ENCODE measurements around the gene NOVA1.

NOVA1 gene

DNA sequence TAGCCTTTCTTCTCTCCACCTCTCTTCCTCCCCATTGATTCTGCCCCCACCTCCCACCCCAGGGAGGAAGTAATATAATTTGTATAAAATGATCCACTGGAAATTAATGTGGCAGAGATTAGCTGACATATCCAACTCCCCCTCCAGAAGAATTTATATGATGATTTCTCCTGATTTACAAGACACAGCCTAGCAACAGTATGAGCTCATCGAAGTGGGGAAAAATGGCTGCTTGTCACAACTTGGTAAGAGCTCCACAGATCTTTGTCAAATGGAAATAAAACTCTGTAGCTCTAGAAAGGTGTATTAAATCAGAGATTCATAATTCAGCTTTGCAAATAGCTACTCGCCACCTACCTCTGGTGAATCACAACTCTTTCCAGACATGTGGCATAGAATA lies 195.7 kb downstream of the NOVA1 start:
- DNase-seq (ENCODE audit: low read depth) = no peak
- no peak overlapping the region for H3K4me3 ChIP-seq (replicated peaks; ENCODE audit: low read depth, low read length)
- no peak for TF ChIP-seq CTCF (IDR thresholded peaks at IDR 0.05; ENCODE audit: low read length, missing control alignments)

GRCh38 chr14:26401179-26401968 lies 196.5 kb downstream of the NOVA1 start:
- H3K4me3 ChIP-seq (replicated peaks; ENCODE audit: low read depth, low read length) = no peak overlapping the region
- no peak for TF ChIP-seq CTCF (IDR thresholded peaks at IDR 0.05; ENCODE audit: low read length, missing control alignments)
- no peak for DNase-seq (ENCODE audit: low read depth)

DNA sequence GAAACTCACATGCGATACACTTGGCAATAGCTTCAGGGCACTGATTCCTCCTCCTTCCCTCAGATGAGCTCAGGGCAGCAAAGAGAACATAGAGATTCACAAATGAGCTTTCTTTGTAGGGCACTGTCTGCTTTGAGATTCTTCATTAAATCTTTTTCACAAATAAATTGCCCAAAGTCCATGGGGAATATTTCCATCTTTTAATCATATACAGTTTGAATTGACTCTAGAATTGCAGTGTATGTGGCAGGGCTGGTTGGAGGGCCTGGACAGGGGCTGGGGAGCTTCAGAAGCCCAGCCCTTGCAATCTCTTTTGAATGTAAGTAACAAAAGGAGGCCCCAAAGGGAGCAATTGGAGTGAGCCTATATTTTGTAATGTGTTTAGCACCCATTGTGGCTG lies 197.5 kb downstream of the NOVA1 start:
- no peak for DNase-seq (ENCODE audit: low read depth)
- H3K4me3 ChIP-seq (replicated peaks; ENCODE audit: low read depth, low read length) = no peak overlapping the region
- no peak for TF ChIP-seq CTCF (IDR thresholded peaks at IDR 0.05; ENCODE audit: low read length, missing control alignments)

DNA sequence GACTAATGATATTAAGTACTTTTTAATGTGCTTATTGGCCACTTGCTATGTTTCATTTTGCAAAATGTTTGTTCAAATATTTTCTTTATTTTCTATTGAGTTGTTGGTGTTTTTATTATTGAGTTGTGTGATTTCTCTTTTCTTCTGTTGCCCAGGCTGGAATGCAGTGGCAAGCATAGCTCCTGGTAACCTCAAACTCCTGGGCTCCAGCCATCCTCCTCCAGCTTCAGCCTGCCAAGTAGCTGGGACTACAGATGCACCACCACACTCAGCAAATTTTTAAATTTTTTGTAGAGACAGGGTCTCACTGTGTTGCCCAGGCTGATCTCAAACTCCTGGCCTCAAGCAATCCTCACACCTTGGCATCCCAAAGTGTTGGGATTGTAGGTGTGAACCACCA lies 199.2 kb downstream of the NOVA1 start:
- H3K4me3 ChIP-seq (replicated peaks; ENCODE audit: low read depth, low read length) = no peak overlapping the region
- no peak for DNase-seq (ENCODE audit: low read depth)
- TF ChIP-seq CTCF (IDR thresholded peaks at IDR 0.05; ENCODE audit: low read length, missing control alignments) = no peak
